Stimulated activated CD8-positive, alpha-beta memory T cell treated with anti-CD3 and anti-CD28 coated beads, Interleukin-2, amount 100 ng/mL, for 48 hours (primary cell): Measurements from ENCODE around the gene GRIN2A.

Source experiments
- DNase-seq, 2 donors: peaks; one replicate each; pipeline ENCODE4 v3.0.0-alpha.2; 2020; ENCODE audit warnings: low read depth in 2 of 2

The GRIN2A gene

GRCh38 chr16:9859701-9860327, 322.4 kb downstream of the GRIN2A start:
- DNase-seq, result no peak

DNA sequence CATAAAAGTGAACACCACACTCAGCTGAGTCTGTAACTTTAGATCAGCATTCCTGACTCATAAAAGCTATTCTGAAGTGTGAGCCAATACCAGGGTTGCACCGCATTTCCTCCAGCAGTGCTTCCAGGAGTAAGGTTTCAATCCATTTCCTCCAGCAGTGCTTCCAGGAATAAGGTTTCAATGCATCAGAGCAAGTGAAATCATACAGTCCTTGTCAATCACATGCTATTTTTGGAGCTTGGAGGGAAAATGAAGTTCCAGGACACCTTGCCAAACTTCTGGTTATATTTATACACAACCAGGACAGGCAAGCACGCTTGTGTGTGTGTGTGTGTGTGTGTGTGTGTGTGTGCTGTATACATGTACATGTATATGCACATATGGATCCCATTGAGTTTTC, 327.6 kb downstream of the GRIN2A start:
- no peak for DNase-seq

DNA sequence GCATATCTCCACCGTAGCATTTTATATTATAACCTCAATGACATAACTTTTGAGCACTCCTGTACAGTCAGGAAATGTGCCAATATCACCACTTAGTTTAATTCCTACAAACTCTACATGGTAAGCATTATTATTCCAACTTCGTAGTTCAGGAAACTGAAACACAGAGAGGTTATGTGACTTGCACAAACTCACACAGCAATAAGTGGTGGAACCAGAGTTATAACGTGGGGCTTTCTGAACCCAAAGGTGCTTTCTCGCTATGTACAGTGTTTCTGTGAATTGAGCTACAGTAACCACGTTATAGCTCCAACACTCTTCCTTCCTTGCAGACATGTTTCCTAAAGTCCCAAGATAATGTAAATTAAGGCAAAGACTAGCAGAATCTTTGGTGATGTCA, 330.2 kb downstream of the GRIN2A start:
- DNase-seq, result no peak

- DNase-seq, result no peak
These were observed 331.4 kb downstream of the GRIN2A start for GRCh38 chr16:9850817-9851216.

- no peak for DNase-seq
These were observed 332.5 kb downstream of the GRIN2A start for GRCh38 chr16:9849697-9850245.

- no peak for DNase-seq
These were observed 335.1 kb downstream of the GRIN2A start for GRCh38 chr16:9847146-9847545.

GRCh38 chr16:9846362-9847099, 335.7 kb downstream of the GRIN2A start:
- DNase-seq, result no peak

GRCh38 chr16:9845661-9846361, 336.4 kb downstream of the GRIN2A start:
- no peak for DNase-seq

- no peak for DNase-seq
These were observed 337.9 kb downstream of the GRIN2A start for GRCh38 chr16:9844361-9844760.

- DNase-seq, result no peak
These were observed 338.7 kb downstream of the GRIN2A start for GRCh38 chr16:9843424-9844018.

DNA sequence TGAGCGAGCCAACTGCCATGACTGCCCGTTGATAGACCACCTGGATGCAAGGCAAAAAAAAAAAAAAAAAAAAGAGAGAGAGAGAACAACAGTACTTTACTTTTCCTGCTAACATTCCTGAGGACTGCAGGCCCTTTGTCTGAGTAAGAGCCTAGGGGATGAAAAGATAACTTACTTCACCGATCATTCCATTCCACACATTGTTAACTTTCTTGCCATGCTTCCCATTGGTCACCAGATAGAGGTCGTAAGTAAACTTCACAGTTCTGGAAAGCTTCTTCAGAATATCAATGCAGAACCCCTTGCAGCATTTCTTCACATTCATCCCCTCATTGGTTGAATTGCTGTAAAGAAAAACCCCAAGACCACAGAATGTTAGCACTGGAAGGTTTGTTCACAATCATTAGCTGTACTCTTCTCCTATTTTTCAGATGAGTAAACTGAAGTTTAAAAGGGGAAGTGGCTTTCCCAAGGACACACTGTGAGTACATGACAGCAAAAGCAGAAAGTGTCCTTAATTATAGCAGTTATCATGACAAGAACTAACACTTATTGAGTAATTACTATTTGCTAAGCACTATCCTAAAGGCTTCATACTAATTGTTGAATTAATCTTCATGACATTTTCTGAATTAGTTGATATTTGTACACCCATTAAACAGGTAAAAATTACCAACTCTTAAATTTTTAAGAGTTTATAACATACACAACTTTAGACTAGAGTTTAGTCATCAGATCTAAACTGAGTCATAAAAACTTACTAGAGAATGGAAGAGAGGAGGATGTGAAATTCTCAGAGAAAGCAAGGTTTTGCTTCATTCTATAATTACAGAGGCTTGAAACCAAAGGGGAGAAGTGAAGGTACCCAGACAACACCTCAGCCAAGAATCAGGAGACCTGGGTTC, 341.2 kb downstream of the GRIN2A start:
- no peak for DNase-seq

DNA sequence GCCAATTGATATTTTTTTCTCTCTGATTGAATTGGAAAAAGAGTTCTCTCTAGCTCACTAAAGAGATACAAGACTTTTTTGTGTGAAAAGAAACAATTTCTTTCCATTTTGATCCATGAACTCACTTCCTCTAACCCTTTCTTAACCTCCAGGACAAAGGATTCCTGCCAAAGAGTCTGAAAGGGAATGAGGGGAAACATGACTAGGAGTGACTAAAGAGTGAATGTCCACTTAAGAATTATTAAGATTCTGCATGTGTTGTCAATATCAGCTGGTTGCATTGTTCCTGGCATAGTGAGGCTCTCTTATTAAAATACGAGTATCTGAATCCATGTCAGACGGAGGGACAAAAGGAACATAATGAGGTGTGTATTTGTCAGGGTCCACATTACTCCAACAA, 344.7 kb downstream of the GRIN2A start:
- no peak for DNase-seq

DNA sequence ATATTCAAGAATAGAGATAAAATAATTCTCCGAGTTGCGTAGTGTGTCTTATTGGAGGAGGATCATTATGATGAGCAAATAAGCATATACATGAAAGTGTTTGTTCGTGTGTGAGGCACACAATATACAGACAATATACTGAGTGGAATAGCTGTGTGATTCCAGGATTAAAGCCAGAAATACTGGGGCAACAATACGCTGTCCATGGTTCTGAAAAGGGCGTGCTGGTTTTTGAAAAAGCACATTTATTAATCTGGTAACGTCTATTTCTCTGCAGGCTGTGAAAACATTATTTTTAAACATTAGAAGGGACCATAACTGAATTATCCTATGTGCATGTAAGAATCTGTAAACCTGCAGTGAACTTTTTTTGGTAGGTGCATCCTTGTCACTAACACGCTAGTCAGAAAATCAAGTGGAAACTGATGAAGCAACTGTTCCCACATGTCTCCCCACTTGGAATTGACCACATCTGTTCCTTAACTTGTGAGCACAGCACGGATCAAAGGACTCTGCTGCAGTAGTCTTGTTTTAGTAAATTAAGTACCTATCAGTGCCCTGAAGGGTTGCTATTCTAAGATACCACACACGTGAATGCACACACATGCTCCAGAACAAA, 346.0 kb downstream of the GRIN2A start:
- no peak for DNase-seq

GRCh38 chr16:9827062-9827752, 355.0 kb downstream of the GRIN2A start:
- no peak for DNase-seq

DNA sequence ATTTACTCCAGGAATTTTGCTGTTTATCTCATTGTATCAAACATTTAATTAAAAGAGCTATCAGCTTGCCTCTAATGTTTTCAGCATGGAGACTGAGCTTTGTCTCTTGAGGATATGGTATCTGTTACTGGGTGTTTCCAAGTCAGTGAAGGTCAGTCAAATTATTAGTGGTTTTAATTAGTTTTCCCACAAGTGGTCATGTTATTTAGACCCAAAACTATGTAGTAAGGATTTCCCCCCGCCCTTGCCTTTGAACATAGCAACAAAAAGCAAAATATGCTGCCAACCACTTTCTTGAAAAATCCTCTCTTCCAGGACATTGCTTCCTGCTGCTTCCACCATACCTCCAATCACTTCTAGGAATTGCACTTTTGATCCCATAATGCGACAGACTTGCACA, 355.6 kb downstream of the GRIN2A start:
- no peak for DNase-seq

- no peak for DNase-seq
These were observed 357.8 kb downstream of the GRIN2A start for GRCh38 chr16:9824200-9825068.

- no peak for DNase-seq
These were observed 358.7 kb downstream of the GRIN2A start for GRCh38 chr16:9823510-9823909.

GRCh38 chr16:9821970-9822369, 360.3 kb downstream of the GRIN2A start:
- DNase-seq, result no peak

DNA sequence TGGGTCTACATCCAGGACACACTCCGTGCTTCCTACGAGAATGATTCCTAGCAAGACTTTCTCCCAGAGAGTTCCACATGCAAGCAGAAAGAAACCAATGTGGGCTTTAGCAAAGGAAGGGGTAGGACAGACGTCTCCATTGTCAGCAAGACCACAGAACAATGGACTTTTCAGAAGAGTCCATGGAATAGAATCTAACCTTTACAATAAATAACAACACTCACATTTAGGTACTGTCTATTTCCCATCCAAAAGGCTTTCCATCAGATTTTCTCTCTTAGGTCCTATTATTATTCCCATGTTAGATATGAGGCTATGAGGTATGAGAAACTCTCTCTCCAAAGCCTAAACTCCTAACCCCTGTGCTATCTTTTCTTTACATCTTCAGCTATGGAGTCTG, 360.9 kb downstream of the GRIN2A start:
- no peak for DNase-seq
